IPS-NIHi7 (cell line): ENCODE measurements around the gene GALNS.
"Not testable (repeated sequence)": the region's sequence is repeated elsewhere in the genome, so short reads cannot be mapped to it uniquely, and the experiment has no call there.

Experiments
- DNase-seq: peaks from one replicate; pipeline ENCODE4 v3.0.0; 2012; ENCODE audit warnings: mixed read lengths; ENCODE audit errors: extremely low spot score

The GALNS gene

GRCh38 chr16:88856828-88857727, at the start of gene GALNS, which contains the start of gene TRAPPC2L:
GALNS (minus strand) TSS chr16:88856947; CDS start chr16:88856877, 70 bp downstream.
TRAPPC2L (plus strand) TSS chr16:88857127; CDS start chr16:88857151, 24 bp downstream.
- DNase-seq = peak; percentile 100

GRCh38 chr16:88906020-88906419, 49.3 kb upstream of the GALNS start:
- no peak for DNase-seq

GRCh38 chr16:88905563-88905962, 48.8 kb upstream of the GALNS start:
- peak; percentile 91 for DNase-seq

- no peak for DNase-seq
These were observed 48.1 kb upstream of the GALNS start for GRCh38 chr16:88904676-88905365.

- no peak for DNase-seq
These were observed 46.5 kb upstream of the GALNS start for GRCh38 chr16:88903267-88903666.

DNA sequence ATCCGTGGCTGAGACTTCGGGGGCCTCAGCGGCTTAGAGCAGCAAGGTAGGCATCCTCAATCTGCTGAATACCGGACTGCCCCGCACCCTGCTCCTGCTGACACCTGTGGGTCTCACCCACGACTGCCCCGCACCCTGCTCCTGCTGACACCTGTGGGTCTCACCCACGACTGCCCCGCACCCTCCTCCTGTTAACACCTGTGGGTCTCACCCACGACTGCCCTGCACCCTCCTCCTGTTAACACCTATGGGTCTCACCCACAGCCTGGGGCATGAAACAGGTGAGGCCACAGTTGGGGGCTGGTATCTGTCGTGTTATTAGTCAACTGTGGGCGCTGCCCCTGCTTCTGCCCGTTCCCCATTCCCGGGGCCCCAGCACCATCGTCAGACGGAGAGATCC, 46.0 kb upstream of the GALNS start:
- no peak for DNase-seq

DNA sequence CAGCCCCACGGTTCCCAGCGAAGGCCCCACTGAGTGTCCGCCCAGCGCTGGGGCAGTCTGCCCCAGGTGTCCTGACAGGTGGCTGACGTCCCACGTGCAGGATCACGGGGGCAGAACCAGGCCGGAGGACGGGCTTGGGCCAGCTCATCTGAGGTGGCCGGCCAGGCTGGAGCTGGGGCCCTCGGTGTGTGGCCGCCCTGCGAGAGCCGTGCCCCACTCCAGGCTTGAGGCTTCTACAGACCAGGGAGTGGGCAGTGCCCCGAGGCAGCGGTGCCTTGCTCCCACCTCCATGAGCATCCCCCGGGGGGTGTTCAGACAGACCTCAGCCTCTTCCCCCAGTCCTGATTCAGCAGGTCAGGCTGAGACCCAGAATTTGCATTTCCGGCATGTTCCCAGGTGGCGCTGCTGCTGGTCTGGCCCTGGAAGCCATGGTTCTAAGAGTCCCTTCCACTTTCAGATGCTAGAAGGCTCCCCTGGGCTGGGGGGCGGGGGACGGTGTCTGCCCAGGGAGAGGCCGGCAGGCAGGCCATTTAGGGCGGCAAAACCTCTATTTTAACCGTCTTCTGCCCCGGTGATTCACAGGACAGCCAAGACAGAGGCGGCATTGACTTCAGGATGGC, 45.1 kb upstream of the GALNS start:
- no peak for DNase-seq

GRCh38 chr16:88900662-88901052, 43.9 kb upstream of the GALNS start:
- no peak for DNase-seq

GRCh38 chr16:88899901-88900661, 43.3 kb upstream of the GALNS start:
- DNase-seq = no peak

DNA sequence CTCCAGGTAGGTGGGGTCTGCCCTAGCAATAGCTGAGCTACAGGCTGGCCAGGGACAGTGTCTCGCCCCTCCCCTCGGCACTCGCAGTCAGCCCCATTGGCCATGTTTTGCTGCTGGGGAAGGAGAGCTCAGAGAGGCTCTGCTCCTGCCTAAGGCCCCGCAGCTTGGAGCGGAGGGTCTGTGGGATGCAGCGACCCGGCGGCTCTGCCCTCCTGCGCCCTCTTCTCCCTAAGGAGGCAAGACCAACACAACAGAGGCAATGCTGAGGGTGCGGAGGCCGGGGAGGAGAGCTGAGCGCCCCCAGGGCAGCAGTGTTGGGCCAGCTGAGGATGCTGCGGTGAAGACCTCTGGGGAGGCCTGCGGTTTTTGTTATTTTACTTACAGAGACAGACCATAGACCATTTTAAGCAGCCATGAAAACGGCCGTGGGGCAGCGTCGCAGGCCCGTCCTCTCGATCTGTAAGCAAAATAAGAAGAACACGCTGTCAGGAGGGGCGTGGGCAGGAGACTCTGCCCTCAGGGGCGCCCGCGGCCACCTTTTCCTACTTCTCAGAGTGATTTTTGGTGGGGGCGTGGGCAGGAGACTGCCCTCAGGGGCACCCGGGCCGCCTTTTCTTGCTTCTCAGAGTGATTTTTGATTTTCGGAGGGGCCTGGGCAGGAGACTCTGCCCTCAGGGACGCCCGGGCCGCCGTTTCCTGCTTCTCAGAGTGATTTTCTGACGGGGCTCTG, 41.1 kb upstream of the GALNS start:
- DNase-seq = no peak

DNA sequence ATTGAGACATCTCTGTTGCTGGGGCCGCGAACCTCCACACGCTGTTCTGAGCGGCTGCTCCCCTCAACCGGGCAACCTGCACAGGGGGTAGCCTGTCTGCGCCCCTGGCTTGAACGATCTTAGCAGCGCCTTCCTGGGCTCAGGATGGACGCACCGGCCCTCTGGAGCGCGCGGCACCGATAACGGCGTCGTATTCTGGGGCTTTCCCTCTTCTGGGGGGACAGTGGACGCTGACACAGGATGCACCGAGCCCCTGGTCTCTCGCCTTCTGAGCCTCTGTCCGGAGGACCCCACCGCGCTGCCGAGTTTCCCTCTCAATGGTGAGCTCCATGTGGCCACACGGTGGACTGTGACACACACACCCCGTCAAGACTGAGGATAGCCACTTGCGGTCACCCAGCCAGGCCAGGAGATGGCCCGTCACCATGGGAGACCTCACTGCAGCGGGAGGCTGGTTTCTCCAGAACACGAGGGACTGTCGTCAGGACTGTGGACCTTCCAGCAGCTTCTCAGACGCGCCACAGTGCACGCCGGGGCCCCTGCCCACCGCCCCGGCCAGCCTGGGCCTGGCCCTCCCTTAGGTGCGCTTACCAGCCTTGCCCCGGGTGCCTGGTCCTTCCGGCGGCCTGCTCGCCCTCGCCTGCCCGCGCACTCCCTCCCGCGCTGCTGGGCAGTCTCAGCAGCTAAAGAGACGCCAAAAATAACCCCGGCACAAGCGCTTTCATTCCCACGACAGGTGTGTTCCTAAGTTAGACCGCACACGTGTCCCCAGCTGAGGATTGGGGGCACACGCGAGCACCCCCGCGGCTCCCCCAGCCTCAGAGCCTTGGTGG, 39.7 kb upstream of the GALNS start:
- DNase-seq = no peak

- no peak for DNase-seq
These were observed 38.6 kb upstream of the GALNS start for GRCh38 chr16:88895335-88895734.

DNA sequence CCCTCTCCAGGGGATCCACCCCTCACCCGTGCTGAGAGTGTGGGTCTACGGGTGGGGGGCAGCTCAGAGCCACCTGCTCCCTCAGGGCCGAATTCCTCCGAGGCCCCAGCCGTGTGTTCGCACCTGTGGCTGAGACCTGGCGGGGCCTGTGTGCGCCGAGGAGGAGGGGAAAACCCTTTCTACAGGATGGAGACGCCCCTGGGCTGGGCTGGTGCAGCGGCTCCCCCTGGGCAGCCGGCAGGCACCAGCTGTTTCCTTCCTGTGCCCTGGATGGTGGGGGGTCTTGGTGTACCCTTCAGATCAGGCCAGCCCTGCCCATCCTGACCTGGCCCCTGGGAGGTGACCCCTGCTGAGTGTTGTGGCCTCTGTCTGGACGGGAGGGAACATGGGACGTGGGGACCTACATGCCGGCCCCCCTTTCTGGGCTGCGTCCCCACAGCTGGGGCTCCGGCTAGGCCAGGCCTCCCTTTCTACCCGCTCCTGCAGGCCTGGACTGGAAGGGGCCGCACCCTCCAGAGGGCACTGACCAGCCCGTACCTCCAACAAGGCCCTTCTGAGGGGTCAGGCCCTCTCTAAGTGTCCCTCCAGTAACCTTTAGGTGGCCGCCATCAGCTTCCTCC, 38.0 kb upstream of the GALNS start:
- DNase-seq = no peak

GRCh38 chr16:88894266-88894665, 37.5 kb upstream of the GALNS start:
- not testable (repeated sequence) for DNase-seq

- DNase-seq = no peak
These were observed 36.6 kb upstream of the GALNS start for GRCh38 chr16:88893127-88893968.

- no peak for DNase-seq
These were observed 35.3 kb upstream of the GALNS start for GRCh38 chr16:88892065-88892464.

GRCh38 chr16:88891083-88891482, 34.3 kb upstream of the GALNS start:
- DNase-seq = no peak

GRCh38 chr16:88889702-88890352, 33.1 kb upstream of the GALNS start:
- not testable (repeated sequence) for DNase-seq
